GM19452 (cell line): ENCODE results near the gene RIPPLY3.

Experiments used
- ATAC-seq: cut with Tn5 transposase; IDR thresholded peaks from one replicate; pipeline ENCODE4 v1.9.1; 2021; ENCODE audit not compliant: unreplicated experiment

Gene RIPPLY3

DNA sequence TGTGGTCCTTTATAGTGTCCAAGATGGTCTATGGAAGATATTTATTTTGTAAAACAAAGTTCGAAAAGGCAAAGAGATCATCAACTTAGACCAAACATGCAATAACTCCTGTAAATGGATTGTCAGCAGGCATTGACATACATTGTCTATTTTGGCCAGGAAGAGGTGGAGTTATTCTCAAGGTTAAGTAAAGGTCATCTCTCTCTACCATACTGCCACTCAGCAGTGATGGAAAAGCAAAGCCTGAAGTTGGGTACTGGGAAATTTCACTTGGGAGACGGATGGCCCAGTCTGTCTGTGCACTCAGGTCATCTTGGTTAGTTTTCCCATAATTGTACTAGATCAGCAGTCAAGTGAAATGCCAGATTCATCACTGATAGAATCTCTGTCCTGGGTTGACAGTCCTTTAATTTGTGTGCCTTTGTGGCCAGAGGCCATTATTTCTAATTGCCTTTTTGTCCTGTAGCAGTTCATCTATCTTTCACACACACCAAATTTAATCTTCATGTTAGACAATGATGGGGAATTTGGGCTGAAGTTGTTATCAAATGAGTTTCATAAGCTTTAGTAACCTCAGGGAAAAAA is 48.9 kb downstream of the RIPPLY3 start:
- ATAC-seq, result no peak

DNA sequence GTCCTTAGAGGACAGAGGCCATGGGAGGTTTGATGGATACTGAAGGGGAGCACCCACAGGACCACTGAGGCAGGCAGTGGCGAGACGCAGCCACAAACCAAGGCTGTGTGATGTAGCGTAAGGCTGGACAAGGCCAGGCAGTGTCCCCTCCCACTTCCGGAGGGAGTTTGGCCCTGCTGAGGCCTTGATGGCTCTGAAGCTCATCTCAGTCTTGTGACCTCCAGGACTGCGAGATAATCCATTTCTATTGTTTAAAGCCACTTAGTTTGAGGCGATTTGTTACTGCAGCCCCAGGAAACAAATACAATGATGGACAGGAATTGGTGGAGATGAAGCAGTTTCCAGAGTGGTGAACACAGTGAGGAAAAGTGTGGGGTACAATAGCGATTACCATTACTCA is 51.1 kb downstream of the RIPPLY3 start:
- ATAC-seq, result no peak

DNA sequence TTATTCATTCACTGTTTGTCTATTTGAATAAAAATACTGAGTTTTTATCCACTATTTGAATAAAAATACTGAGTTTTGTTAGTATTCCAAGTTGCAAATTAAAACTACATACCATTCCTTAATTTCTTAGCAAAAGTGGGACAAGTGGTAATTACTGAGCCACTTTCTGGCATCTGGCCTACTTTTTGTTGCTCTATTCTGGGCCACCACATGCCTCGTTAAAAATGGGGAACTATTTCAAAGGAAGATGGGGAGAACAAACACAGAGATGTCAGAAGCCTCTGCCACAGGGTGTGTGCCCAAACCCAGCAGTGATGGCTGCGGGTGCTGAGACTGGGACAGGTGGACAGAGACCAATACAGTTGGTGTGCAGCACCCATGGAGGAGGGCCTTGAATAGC is 51.8 kb downstream of the RIPPLY3 start:
- no peak for ATAC-seq

DNA sequence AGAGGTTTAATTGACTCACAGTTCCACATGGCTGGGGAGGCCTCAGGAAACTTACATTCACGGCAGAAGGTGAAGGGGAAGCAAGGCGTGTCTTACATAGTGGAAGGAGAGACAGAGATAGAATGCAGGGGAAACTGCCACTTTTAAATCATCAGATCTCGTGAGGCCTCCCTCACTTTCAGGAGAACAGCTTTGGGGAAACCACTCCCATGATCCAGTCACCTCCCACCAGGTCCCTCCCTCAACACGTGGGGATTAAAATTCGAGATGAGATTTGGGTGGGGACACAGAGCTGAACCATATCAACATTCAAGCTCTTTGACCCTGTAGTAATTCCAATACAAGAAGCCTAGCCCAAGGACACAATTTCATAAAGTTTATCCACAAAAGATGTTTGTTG is 52.7 kb downstream of the RIPPLY3 start:
- no peak for ATAC-seq

DNA sequence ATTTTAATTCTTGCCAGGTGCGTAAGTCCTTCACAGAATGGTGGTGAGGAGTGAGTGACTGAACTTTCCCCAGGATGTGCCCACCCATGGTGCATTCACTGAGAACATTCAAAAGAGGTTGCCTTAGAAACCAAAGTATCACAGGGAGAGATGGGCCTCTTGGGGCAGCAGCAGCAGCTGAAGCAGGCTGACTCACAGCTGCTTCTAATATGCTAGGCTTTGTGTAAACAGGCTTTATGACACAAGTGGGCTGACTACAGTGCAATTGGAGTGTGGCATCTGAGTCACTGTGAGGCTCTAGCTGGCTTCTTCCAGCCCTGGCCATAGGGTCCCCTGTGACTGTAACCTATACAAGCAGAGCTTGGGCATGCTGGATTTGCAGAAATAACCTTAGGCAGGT is 53.8 kb downstream of the RIPPLY3 start:
- ATAC-seq, result no peak

DNA sequence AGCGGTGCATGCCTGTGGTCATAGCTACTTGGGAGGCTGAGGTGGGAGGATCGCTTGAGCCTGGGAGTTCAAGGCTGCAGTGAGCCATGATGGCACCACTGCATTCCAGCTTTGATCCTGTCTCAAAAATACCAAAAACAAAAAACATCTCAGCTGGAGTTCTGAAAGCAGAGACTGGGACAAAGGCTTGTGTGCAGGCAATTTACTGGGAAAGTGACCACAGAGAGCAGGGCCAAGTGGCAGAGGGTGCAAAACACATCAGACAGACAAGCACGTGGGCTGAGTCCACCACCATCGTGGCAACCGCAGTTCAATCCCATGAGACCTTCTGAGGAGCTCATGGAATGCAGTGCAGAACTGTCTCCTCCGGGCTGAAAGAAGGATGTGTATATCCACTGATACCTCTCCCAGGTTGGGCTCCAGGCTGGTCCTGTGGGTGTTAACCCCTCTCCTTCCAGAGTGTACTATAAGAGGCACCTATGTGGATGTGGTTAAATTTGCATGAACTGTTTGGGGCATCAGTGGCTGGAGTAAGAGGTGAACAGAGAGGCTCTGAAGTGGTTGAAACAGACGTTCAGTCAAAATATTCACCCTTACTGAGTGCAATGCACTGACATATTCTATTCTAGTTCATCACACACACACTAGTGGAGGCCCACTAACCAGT is 55.6 kb downstream of the RIPPLY3 start:
- no peak for ATAC-seq

DNA sequence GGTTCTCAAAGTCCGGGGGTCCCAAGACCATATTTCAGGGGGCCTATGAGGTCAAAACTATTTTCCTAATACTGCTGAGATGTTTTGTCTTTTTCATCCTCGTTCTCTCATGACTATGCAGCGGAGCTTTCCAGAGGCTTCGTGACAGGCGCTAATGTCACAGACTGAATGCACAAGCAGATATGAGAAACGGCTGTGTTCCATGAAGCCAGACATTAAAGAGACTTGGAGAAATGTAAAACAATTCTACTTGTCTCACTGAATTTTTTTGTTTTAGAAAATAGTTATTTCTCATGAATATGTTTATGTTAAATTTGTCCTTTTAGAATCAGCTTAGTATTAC is 56.1 kb downstream of the RIPPLY3 start:
- ATAC-seq, result no peak

DNA sequence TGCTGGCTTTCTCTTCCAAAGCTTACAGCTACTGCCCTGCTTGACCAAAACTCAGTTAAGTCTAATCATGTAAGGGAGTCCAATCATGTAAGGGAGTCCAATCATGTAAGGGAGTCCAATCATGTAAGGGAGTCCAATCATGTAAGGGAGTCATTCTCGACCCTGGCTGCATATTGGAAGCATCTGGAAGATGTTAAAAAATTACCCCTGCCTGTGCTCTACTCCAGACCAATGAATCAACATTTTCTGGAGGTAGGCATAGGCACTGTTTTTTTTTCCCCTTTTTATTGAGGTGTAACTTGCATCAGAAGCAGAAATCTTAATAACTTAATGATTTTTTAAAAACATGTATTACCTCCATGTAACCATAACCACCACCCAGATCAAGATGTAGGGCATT is 56.9 kb downstream of the RIPPLY3 start:
- no peak for ATAC-seq

DNA sequence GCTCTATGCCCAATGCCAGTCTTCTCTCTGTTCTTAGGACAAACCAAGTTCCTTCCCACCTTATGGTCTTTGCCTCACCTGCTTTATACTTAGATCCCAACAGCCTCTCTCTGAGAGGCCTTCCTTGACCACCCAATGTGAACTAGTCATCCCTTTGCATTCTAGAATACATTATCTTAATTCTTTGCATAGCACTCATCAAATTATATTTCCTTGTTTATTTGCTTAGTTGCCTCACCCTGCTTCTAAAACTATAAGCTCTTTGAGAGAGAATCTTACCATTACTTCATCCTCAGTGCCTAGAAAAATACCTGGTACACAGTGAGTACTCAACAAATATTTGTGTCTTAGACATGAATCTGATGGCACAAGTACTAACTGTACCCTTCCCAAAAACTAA is 58.3 kb downstream of the RIPPLY3 start:
- no peak for ATAC-seq

DNA sequence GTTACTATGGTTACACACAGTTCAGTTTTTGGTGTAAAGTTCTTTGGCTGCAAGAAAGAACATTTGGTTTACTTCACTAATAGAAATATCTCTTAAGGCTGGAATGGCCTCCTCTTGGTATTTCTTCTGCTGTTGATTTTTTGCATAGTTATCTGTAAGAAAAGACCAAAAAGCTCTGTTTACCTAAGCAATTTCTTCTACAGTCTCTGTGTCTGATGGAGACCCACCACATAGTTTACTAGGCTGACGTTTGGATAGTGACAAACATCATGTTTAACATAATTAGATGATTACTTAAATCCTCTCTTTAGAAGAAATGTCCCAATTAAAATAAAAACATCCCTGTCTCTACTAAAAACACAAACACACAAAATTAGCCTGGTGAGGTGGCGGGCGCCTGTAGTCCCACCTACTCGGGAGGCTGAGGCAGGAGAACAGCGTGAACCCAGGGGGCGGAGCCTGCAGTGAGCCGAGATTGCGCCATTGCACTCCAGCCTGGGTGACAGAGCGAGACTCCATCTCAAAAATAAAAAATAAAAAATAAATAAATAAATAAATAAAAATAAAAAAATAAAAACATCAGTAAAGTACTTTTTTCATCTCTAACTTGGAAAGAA is 59.2 kb downstream of the RIPPLY3 start:
- no peak for ATAC-seq
